ENCODE results near the gene ABCA12. TPM values are rescaled to one million over a fixed set of nuclear protein-coding genes. Genes with fewer than 3 reads are reported as not detected.
"Not testable (repeated sequence)": the region's sequence is repeated elsewhere in the genome, so short reads cannot be mapped to it uniquely, and the experiment has no call there.

Gene ABCA12, protein sequence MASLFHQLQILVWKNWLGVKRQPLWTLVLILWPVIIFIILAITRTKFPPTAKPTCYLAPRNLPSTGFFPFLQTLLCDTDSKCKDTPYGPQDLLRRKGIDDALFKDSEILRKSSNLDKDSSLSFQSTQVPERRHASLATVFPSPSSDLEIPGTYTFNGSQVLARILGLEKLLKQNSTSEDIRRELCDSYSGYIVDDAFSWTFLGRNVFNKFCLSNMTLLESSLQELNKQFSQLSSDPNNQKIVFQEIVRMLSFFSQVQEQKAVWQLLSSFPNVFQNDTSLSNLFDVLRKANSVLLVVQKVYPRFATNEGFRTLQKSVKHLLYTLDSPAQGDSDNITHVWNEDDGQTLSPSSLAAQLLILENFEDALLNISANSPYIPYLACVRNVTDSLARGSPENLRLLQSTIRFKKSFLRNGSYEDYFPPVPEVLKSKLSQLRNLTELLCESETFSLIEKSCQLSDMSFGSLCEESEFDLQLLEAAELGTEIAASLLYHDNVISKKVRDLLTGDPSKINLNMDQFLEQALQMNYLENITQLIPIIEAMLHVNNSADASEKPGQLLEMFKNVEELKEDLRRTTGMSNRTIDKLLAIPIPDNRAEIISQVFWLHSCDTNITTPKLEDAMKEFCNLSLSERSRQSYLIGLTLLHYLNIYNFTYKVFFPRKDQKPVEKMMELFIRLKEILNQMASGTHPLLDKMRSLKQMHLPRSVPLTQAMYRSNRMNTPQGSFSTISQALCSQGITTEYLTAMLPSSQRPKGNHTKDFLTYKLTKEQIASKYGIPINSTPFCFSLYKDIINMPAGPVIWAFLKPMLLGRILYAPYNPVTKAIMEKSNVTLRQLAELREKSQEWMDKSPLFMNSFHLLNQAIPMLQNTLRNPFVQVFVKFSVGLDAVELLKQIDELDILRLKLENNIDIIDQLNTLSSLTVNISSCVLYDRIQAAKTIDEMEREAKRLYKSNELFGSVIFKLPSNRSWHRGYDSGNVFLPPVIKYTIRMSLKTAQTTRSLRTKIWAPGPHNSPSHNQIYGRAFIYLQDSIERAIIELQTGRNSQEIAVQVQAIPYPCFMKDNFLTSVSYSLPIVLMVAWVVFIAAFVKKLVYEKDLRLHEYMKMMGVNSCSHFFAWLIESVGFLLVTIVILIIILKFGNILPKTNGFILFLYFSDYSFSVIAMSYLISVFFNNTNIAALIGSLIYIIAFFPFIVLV (N-terminal part only)
- 1.3 and 1.8 TPM in 2 replicates for total RNA-seq (2014; rRNA removed; shearing (Covaris generic); ENCODE audit: low replicate concordance)

DNA sequence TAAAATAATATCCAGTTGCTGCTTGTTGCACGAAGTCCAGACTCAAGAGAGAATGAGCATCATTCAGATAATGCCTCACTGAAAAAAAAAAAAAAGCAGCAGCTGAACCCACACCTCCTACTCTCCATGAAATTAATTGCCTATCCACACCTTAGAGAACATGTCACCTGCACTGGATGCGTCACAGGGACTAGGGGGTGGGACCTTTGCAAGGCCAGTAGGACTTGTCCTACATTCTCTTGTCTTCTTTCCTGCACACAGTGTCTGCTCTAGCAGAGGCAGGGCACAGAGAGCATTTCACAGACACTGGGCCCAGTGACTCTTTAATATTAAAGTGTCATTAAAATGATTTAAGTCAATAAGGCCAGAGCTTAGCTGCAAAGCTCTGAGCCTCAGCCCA lies at the start of gene ABCA12:
TSS of gene ABCA12 (minus strand) at position 148 of the 400 bp plus-strand sequence. CDS start 418 bp downstream, outside the sequence.
- no peak for DNase-seq (ENCODE audit: low read depth)
- in situ Hi-C loops (cut with HindIII; ENCODE audit: low pct_unique_long_range_greater_than_20kb, low sequenced_read_pairs) = no loop called here

GRCh38 chr2:215188078-215188477 lies 49.7 kb upstream of the ABCA12 start:
- in situ Hi-C loops (cut with HindIII; ENCODE audit: low pct_unique_long_range_greater_than_20kb, low sequenced_read_pairs) = no loop called here
- no peak for DNase-seq (ENCODE audit: low read depth)

GRCh38 chr2:215186021-215186420 lies 47.6 kb upstream of the ABCA12 start:
- in situ Hi-C loops (cut with HindIII; ENCODE audit: low pct_unique_long_range_greater_than_20kb, low sequenced_read_pairs) = no loop called here
- no peak for DNase-seq (ENCODE audit: low read depth)

GRCh38 chr2:215178121-215178520 lies 39.7 kb upstream of the ABCA12 start:
- in situ Hi-C loops (cut with HindIII; ENCODE audit: low pct_unique_long_range_greater_than_20kb, low sequenced_read_pairs) = no loop called here
- no peak for DNase-seq (ENCODE audit: low read depth)

DNA sequence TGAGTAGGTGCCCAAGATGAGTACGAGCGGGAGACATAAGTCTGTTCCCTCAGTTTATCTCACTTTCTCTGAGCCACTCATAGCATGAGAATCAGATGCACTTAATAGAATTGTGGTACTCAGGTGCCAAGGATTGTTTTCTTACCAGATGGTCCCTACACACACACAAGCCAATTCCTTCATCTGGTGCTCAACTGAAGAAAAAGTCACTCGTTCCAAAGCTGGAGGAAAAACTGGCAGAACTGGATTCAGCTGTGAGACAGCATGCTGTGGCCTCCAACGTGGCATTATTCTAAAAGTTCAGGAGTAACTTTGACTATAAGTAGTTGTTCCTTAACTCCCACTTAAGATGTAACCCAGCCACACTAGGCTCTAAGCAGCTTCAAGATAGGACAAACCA lies 33.4 kb upstream of the ABCA12 start:
- no peak for DNase-seq (ENCODE audit: low read depth)
- in situ Hi-C loops (cut with HindIII; ENCODE audit: low pct_unique_long_range_greater_than_20kb, low sequenced_read_pairs) = no loop called here

DNA sequence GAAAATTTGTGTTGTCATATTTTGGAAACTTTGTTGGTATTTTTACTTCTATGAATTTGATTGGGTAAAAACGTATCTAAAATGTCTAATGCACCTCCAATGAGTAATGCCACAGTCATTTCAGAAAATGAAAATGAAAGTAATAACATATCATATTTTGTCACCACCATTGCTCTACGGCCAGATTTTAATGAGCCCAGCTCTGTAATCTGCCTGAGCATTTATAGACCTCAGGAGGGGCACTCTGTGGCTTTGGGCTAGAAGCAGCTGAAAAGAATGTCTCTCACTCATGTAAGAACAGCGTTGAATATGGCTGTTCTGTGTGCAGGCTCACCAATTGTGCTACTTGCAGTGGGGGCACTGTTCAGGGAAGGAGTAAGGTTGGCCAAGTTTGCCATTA lies 32.7 kb upstream of the ABCA12 start:
- in situ Hi-C loops (cut with HindIII; ENCODE audit: low pct_unique_long_range_greater_than_20kb, low sequenced_read_pairs) = no loop called here
- no peak for DNase-seq (ENCODE audit: low read depth)

- in situ Hi-C loops (cut with HindIII; ENCODE audit: low pct_unique_long_range_greater_than_20kb, low sequenced_read_pairs); DNase-seq (ENCODE audit: low read depth): not testable (repeated sequence)
Measured at GRCh38 chr2:215166505-215166904, 28.1 kb upstream of the ABCA12 start.

- in situ Hi-C loops (cut with HindIII; ENCODE audit: low pct_unique_long_range_greater_than_20kb, low sequenced_read_pairs) = not testable (repeated sequence)
Measured at GRCh38 chr2:215163319-215163718, 24.9 kb upstream of the ABCA12 start.

GRCh38 chr2:215161301-215161829 lies 22.9 kb upstream of the ABCA12 start:
- DNase-seq (ENCODE audit: low read depth) = peak; percentile 2
- in situ Hi-C loops (cut with HindIII; ENCODE audit: low pct_unique_long_range_greater_than_20kb, low sequenced_read_pairs) = no loop called here

More at GRCh38 chr2:215163319-215163718, 24.9 kb upstream of the ABCA12 start:
- DNase-seq (ENCODE audit: low read depth) = not testable (repeated sequence)

DNA sequence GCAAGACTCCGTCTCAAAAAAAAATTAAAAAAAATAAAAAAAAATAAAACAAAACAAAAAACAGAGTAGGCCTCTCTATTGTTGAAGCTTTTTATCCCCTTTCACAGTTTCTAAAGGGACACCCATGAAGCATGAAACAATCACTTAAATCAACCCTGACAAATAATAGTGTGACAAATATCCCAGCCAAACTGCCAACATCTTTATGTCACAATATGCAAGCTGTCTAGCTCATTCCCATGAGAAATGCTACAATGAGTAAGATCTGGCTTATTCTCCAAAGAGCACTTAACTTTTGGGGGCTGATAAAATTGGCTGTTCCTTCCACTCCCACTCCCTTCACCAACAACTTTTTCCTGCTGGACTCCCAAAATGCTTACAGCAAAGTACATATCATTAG lies 21.7 kb upstream of the ABCA12 start:
- DNase-seq (ENCODE audit: low read depth) = no peak
- in situ Hi-C loops (cut with HindIII; ENCODE audit: low pct_unique_long_range_greater_than_20kb, low sequenced_read_pairs) = no loop called here

DNA sequence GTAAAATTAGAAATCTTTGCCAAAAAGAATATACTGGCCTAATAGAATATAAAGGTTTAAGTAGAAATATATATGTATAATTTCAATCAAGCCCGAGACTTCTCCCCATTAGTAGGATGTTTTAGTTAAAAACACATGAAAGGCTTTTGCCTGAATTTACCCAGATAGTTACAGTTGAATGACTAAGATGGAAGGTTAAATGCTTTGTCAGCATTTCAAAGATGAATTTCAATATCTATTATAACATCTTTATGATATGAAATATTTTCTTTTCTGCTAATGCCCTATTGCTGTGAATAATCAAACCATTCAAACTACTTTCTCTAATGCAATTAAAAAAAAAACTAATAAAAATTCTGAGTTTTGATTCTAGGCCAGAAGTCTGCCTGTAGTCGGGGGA lies 18.0 kb upstream of the ABCA12 start:
- DNase-seq (ENCODE audit: low read depth) = no peak
- in situ Hi-C loops (cut with HindIII; ENCODE audit: low pct_unique_long_range_greater_than_20kb, low sequenced_read_pairs) = no loop called here

DNA sequence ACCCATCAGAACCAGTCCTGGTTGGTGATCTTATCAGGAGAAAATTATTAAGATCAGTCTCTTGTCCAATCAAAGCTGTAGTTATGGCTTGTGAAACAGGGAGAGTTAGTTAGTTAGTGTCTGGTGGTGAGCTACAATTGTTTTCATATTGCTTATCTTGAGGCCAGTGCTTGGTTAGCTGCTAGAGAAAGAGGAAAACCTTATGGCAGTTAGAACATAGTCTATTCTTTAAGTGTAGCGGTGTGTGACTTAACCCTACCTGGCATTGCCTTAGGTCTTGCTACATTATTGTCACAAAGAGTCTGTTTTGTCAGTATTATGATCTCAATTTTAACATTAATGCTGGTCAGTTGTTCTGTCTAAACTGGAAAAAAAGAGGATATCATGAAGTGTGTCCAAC lies 11.5 kb upstream of the ABCA12 start:
- peak; percentile 2 for DNase-seq (ENCODE audit: low read depth)
- in situ Hi-C loops (cut with HindIII; ENCODE audit: low pct_unique_long_range_greater_than_20kb, low sequenced_read_pairs) = no loop called here

DNA sequence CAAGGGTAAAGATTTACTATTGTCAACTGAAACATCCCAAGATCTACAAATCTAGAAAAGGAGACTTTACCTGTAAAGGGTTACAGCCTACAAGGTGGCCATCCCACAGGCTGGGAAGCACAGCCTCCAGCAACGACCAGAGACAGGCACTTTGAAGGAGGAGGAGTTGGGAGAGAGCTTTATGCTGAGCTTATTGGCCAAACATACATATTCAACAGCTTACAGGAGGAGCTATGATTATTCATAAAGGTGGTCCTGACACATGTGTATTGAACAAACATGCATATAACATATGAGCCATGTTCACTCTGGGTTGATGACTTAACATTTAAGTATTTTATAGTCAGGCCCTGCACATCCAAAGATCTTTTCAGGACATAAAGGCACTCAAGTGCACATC lies 11.1 kb upstream of the ABCA12 start:
- DNase-seq (ENCODE audit: low read depth) = no peak
- in situ Hi-C loops (cut with HindIII; ENCODE audit: low pct_unique_long_range_greater_than_20kb, low sequenced_read_pairs) = no loop called here

GRCh38 chr2:215149060-215149459 lies 10.6 kb upstream of the ABCA12 start:
- DNase-seq (ENCODE audit: low read depth) = no peak
- in situ Hi-C loops (cut with HindIII; ENCODE audit: low pct_unique_long_range_greater_than_20kb, low sequenced_read_pairs) = no loop called here

DNA sequence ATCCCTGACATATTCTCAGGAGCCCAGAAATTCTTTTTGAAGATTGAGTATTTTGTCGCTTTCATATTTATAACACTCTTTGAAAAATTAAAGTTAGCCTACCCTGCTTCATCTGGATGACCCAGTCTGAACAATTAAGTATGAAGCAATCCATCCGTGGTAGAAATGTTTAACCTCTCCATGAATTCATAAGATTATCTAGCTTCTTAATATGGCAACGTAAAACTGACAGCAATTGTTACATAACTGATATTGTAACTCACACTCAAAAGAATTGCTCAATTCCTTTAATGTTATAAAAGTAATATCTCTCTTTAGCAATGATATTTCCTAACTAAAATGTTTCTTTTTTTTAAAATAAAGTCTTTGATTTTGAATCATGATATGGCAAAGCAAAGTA lies 7.2 kb upstream of the ABCA12 start:
- DNase-seq (ENCODE audit: low read depth) = no peak
- in situ Hi-C loops (cut with HindIII; ENCODE audit: low pct_unique_long_range_greater_than_20kb, low sequenced_read_pairs) = no loop called here

GRCh38 chr2:215144106-215144875 lies 5.9 kb upstream of the ABCA12 start:
- no peak for DNase-seq (ENCODE audit: low read depth)
- in situ Hi-C loops (cut with HindIII; ENCODE audit: low pct_unique_long_range_greater_than_20kb, low sequenced_read_pairs) = no loop called here

GRCh38 chr2:215143458-215143857 lies 5.0 kb upstream of the ABCA12 start:
- in situ Hi-C loops (cut with HindIII; ENCODE audit: low pct_unique_long_range_greater_than_20kb, low sequenced_read_pairs) = no loop called here
- no peak for DNase-seq (ENCODE audit: low read depth)

GRCh38 chr2:215141706-215142105 lies 3.3 kb upstream of the ABCA12 start:
- in situ Hi-C loops (cut with HindIII; ENCODE audit: low pct_unique_long_range_greater_than_20kb, low sequenced_read_pairs) = no loop called here
- no peak for DNase-seq (ENCODE audit: low read depth)

All from Caki2 (cell line).